Stomach (tissue), 9 donors: ENCODE results near the gene MRPL30. TPM values are rescaled to one million over a fixed set of nuclear protein-coding genes. Genes with fewer than 3 reads are reported as not detected.
A peak's percentile ranks its signal among the peaks of the same experiment; 100 is the strongest.

Experiments used
- DNase-seq, 2 donors: peaks; one replicate each; pipeline versions ENCODE4 v3.0.0 to v3.0.0-alpha.2; 2013 to 2019
- H3K27ac ChIP-seq, 5 donors: fragments of 200-600 bp in 4 of 5; sonication (generic) in 4 of 5; one replicate each; pipeline ENCODE4 v1.5.1; 2013 to 2019; ENCODE audit warnings: mild to moderate bottlenecking in 1 of 5, moderate library complexity in 1 of 5
- H3K27me3 ChIP-seq, 3 donors: fragments of 200-600 bp; sonication (generic); one replicate each; pipeline ENCODE4 v1.5.1; 2017 to 2019; ENCODE audit warnings: mixed run types in 1 of 3
- H3K36me3 ChIP-seq, 4 donors: fragments of 200-600 bp; sonication (generic); 1 replicate in 3 of 4; 2 replicates in 1 of 4; pipeline ENCODE4 v1.5.1; 2016 to 2019
- H3K4me1 ChIP-seq, 4 donors: fragments of 200-600 bp; sonication (generic); one replicate each; pipeline ENCODE4 v1.5.1; 2016 to 2019
- H3K4me3 ChIP-seq, 4 donors: fragments of 200-600 bp; sonication (generic) in 3 of 4; one replicate each; pipeline ENCODE4 v1.5.1; 2016 to 2019; ENCODE audit warnings: mild to moderate bottlenecking in 1 of 4
- H3K9me3 ChIP-seq, 4 donors: fragments of 200-600 bp; sonication (generic); one replicate each; pipeline ENCODE4 v1.5.1; 2016 to 2019
- EP300 ChIP-seq: sonication (generic); formaldehyde crosslinking; IDR thresholded peaks from one replicate; pipeline ENCODE4 v1.6.1; 2017; ENCODE audit warnings: antibody characterized with exemption
- POLR2A ChIP-seq, 4 donors: fragments of 450-650 bp; IDR thresholded peaks; one replicate each; pipeline ENCODE4 v1.6.1; 2016; ENCODE audit warnings: antibody characterized with exemption in 4 of 4, control low read depth in 2 of 4, mild to moderate bottlenecking in 1 of 4, moderate library complexity in 1 of 4
- POLR2AphosphoS5 ChIP-seq, 3 donors: sonication (generic); formaldehyde crosslinking; IDR thresholded peaks; one replicate each; pipeline ENCODE4 v1.6.1; 2016; ENCODE audit warnings: antibody characterized with exemption in 3 of 3
- WGBS, 5 donors: extraction: QIAGEN DNeasy Blood & Tissue Kit in 3 of 5; methylation state at CpG; one replicate each; pipeline versions ENCODE4 v1.1.5 to v1.1.7; 2013 to 2018; 5-methylcytosine and 5-hydroxymethylcytosine counted together
- intact Hi-C: fragments of 100-400 bp; cut with DNase I; formaldehyde crosslinking; loops from one replicate; pipeline ENCODE4 v1.15.1; 2023; ENCODE audit warnings: low total_unique reads
- polyA plus RNA-seq, 3 donors: library from polyadenylated mRNA; stranded (reverse); fragments of 200-250 nt; gene quantifications; one replicate each; pipeline ENCODE4 v1.2.3, GENCODE V29; 2013
- total RNA-seq, 5 donors: library from RNA; depleted of rRNA; stranded (reverse); fragments of >200 nt; gene quantifications; one replicate each; pipeline versions ENCODE4 v1.1.0 to v1.2.3, GENCODE V29; 2014 to 2016
- TF ChIP-seq, protein P1 (sequence below), 7 experiments: fragments of 450-650 bp in 4 of 7; fragments of 200-600 bp in 3 of 7; sonication (generic) in 3 of 7; IDR thresholded peaks; one replicate each; pipeline ENCODE4 v1.5.1; 2016 to 2019; ENCODE audit warnings: antibody characterized with exemption in 7 of 7, control low read depth in 2 of 7, mild to moderate bottlenecking in 1 of 7
- donor health status: healthy with polysubstance abuse.
- donor health status: Bipolar disorder and iron deficiency.
- donor health status: healthy.

The MRPL30 gene
- total and polyA plus RNA-seq, 8 donors: 1.4 to 97.4 (median 23.1) TPM

DNA sequence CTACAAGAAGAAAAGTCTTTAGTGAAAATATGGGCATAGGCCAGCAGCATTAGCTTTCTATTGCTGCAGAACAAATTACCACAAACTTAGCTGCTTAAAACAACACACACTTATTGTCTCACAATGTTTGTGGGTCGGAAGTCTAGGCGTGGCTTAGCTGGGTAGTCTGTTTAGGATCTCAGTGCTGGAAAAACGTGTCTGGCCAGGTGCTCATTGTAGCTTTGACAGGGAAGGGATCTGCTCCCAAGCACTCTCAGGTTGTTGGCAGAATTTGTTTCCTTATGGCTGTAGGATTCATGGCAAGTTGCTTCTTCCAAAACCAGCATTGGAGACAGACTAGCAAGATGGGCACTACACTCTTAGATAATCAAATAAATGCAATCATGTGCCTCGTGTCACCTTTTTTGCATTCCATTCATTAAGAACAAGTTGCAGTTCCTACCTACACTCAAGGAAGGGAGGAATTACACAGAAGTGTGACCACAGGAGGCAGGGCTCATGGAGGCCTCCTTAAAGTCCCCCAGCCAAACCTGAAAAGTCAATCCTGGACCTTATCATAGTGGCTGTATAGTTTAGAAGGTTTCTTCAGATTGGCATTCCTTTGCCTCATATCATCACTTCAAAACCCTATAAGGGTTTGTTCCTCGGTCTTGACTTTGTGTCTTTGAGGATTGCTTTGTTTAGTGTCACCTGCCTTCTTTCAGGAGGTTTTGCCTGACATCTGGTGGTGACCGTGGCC, 17.3 kb downstream of the MRPL30 start:
- WGBS, 5 donors: 61 to 75% (median 72%) methylated on average over 6 of the region's 6 CpGs
- peak in 1 of 2 donors; percentile 46 for DNase-seq
- Histone ChIP-seq H3K9me3 (no peaks in the 10 kb centered on the region), H3K4me1 (no peaks in the 10 kb centered on the region), H3K4me3 (no peak overlapping the region), H3K27me3 (no peaks in the 10 kb centered on the region), H3K27ac (no peak overlapping the region), H3K36me3 (peaks cover 25 to 57% (median 51%) of the 10 kb centered on the region in 4 donors)
- TF ChIP-seq POLR2A (IDR thresholded peaks at IDR 0.05) (no peak), EP300 (no peak), POLR2AphosphoS5 (IDR thresholded peaks at IDR 0.05) (no peak)
- TF ChIP-seq, protein P1, sequence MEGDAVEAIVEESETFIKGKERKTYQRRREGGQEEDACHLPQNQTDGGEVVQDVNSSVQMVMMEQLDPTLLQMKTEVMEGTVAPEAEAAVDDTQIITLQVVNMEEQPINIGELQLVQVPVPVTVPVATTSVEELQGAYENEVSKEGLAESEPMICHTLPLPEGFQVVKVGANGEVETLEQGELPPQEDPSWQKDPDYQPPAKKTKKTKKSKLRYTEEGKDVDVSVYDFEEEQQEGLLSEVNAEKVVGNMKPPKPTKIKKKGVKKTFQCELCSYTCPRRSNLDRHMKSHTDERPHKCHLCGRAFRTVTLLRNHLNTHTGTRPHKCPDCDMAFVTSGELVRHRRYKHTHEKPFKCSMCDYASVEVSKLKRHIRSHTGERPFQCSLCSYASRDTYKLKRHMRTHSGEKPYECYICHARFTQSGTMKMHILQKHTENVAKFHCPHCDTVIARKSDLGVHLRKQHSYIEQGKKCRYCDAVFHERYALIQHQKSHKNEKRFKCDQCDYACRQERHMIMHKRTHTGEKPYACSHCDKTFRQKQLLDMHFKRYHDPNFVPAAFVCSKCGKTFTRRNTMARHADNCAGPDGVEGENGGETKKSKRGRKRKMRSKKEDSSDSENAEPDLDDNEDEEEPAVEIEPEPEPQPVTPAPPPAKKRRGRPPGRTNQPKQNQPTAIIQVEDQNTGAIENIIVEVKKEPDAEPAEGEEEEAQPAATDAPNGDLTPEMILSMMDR (IDR thresholded peaks at IDR 0.05): no peak
- intact Hi-C loops: no loop called here

- no peaks in the 10 kb centered on the region for H3K4me1 ChIP-seq
- intact Hi-C loops: no loop called here
- no peak overlapping the region for H3K27ac ChIP-seq
- no peak overlapping the region for H3K4me3 ChIP-seq
- H3K27me3 ChIP-seq: no peaks in the 10 kb centered on the region
- peaks cover 0 to 1% (median under 1%) of the 10 kb centered on the region in 4 donors for H3K9me3 ChIP-seq
- DNase-seq: no peak
- whole genome bisulfite sequencing, 5 donors: 78 to 87% (median 83%) methylated on average over 7 of the region's 7 CpGs
- H3K36me3 ChIP-seq: peaks cover 24 to 37% (median 32%) of the 10 kb centered on the region in 4 donors
- no peak for TF ChIP-seq POLR2A (IDR thresholded peaks at IDR 0.05)
- no peak for TF ChIP-seq EP300
- TF ChIP-seq, protein P1 (IDR thresholded peaks at IDR 0.05): no peak
- TF ChIP-seq POLR2AphosphoS5 (IDR thresholded peaks at IDR 0.05): no peak
Measured at GRCh38 chr2:99200076-99200800, 19.3 kb downstream of the MRPL30 start.

- TF ChIP-seq, protein P1 (IDR thresholded peaks at IDR 0.05): no peak
- no peak for TF ChIP-seq POLR2AphosphoS5 (IDR thresholded peaks at IDR 0.05)
- TF ChIP-seq POLR2A (IDR thresholded peaks at IDR 0.05): no peak
- no peak for TF ChIP-seq EP300
- Histone ChIP-seq H3K27ac (no peak overlapping the region), H3K27me3 (no peaks in the 10 kb centered on the region), H3K36me3 (peaks cover 8 to 19% (median 13%) of the 10 kb centered on the region in 4 donors), H3K9me3 (peaks cover 0 to 9% (median 3%) of the 10 kb centered on the region in 4 donors), H3K4me3 (no peak overlapping the region), H3K4me1 (no peaks in the 10 kb centered on the region)
- intact Hi-C loops: no loop called here
- no peak for DNase-seq
- 89 to 95% (median 92%) methylated on average over 4 of the region's 4 CpGs for WGBS, 5 donors
Measured at GRCh38 chr2:99201959-99202678, 21.1 kb downstream of the MRPL30 start.

- Histone ChIP-seq H3K9me3 (peaks cover 0 to 9% (median 3%) of the 10 kb centered on the region in 4 donors), H3K27me3 (no peaks in the 10 kb centered on the region), H3K4me3 (no peak overlapping the region), H3K4me1 (no peaks in the 10 kb centered on the region), H3K27ac (no peak overlapping the region), H3K36me3 (peaks cover 0 to 2% (median 0%) of the 10 kb centered on the region in 4 donors)
- no peak for TF ChIP-seq POLR2AphosphoS5 (IDR thresholded peaks at IDR 0.05)
- no peak for TF ChIP-seq EP300
- no peak for TF ChIP-seq POLR2A (IDR thresholded peaks at IDR 0.05)
- TF ChIP-seq, protein P1 (IDR thresholded peaks at IDR 0.05): no peak
- intact Hi-C loops: no loop called here
- WGBS, 5 donors: 79 to 93% (median 86%) methylated on average over 5 of the region's 5 CpGs
- no peak for DNase-seq
Measured at GRCh38 chr2:99205491-99205890, 24.5 kb downstream of the MRPL30 start.
